ENCODE measurements around the gene WAC.

WAC gene

GRCh38 chr10:28632584-28632945 is 99.6 kb downstream of the WAC start:
- TF ChIP-seq, protein P1, sequence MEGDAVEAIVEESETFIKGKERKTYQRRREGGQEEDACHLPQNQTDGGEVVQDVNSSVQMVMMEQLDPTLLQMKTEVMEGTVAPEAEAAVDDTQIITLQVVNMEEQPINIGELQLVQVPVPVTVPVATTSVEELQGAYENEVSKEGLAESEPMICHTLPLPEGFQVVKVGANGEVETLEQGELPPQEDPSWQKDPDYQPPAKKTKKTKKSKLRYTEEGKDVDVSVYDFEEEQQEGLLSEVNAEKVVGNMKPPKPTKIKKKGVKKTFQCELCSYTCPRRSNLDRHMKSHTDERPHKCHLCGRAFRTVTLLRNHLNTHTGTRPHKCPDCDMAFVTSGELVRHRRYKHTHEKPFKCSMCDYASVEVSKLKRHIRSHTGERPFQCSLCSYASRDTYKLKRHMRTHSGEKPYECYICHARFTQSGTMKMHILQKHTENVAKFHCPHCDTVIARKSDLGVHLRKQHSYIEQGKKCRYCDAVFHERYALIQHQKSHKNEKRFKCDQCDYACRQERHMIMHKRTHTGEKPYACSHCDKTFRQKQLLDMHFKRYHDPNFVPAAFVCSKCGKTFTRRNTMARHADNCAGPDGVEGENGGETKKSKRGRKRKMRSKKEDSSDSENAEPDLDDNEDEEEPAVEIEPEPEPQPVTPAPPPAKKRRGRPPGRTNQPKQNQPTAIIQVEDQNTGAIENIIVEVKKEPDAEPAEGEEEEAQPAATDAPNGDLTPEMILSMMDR (conservative IDR thresholded peaks at IDR 0.05; ENCODE audit: control insufficient read depth, insufficient read depth, low read depth, low read length): no peak
- H3K4me3 ChIP-seq (ENCODE audit: control insufficient read depth, low read depth, low read length): no peak overlapping the region
- DNase-seq (ENCODE audit: low read depth): no peak

DNA sequence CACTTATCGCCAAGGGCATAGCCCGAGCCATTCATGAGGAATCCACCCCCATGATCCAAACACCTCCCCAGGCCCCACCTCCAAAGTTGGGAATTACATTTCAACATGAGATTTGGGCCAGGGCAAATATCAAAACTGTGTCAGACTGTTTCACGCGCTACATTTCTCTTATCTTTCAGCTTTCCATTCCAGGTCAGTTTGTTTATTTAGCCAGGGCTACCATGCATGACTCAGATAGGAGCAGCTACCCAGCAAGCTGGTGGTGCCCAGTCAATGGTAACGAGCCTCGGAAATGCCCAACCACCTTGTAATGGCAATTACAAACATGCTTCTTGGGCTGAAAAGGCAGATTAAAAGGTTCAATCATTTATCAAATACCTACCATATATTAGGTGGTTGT is 100.8 kb downstream of the WAC start:
- H3K4me3 ChIP-seq (ENCODE audit: control insufficient read depth, low read depth, low read length): no peak overlapping the region
- no peak for DNase-seq (ENCODE audit: low read depth)
- TF ChIP-seq, protein P1 (conservative IDR thresholded peaks at IDR 0.05; ENCODE audit: control insufficient read depth, insufficient read depth, low read depth, low read length): no peak

DNA sequence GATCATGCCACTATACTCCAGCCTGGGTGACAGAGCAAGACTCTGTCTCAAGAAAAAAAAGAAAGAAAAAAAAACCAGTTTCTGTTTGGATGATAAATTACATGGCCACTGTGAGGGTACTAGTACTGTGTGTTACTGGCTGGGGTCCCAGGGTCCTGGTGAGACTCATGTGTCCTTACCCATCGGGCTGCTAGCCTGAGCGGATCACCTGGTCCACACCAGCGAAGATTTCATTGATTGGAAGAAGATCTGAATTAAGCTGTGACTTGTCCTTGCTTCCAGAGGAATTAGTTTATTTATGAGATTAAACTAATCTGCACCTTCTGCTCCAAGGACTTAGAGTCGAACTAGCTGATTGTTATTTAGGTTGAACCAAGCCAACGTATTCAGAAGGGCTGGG is 104.4 kb downstream of the WAC start:
- TF ChIP-seq, protein P1 (conservative IDR thresholded peaks at IDR 0.05; ENCODE audit: control insufficient read depth, insufficient read depth, low read depth, low read length): no peak
- H3K4me3 ChIP-seq (ENCODE audit: control insufficient read depth, low read depth, low read length): no peak overlapping the region
- DNase-seq (ENCODE audit: low read depth): no peak

- no peak overlapping the region for H3K4me3 ChIP-seq (ENCODE audit: control insufficient read depth, low read depth, low read length)
- no peak for DNase-seq (ENCODE audit: low read depth)
- TF ChIP-seq, protein P1 (conservative IDR thresholded peaks at IDR 0.05; ENCODE audit: control insufficient read depth, insufficient read depth, low read depth, low read length): no peak
Observed at GRCh38 chr10:28638392-28638791, 105.5 kb downstream of the WAC start.

DNA sequence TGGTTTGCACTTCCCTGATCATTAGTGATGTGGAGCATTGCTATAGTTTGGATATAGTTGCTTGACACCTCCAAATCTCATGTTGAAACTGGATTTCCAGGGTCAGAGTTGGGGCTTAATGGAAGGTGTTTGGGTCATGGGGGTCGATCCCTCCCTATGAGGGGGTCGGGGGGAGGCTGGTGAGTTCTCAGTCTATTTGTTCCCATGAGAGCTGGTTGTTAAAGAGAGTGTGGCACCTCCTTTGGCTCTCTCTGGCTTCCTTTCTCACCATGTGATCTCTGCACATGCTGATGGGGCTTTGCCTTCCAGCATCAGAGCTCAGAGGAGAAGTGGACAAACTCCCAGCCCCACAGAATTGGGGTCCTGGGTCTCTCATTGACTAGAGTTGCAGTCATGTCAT is 107.6 kb downstream of the WAC start:
- DNase-seq (ENCODE audit: low read depth): no peak
- TF ChIP-seq, protein P1 (conservative IDR thresholded peaks at IDR 0.05; ENCODE audit: control insufficient read depth, insufficient read depth, low read depth, low read length): no peak
- no peak overlapping the region for H3K4me3 ChIP-seq (ENCODE audit: control insufficient read depth, low read depth, low read length)

GRCh38 chr10:28644647-28645046 is 111.7 kb downstream of the WAC start:
- no peak for DNase-seq (ENCODE audit: low read depth)
- no peak overlapping the region for H3K4me3 ChIP-seq (ENCODE audit: control insufficient read depth, low read depth, low read length)
- TF ChIP-seq, protein P1 (conservative IDR thresholded peaks at IDR 0.05; ENCODE audit: control insufficient read depth, insufficient read depth, low read depth, low read length): no peak

- no peak overlapping the region for H3K4me3 ChIP-seq (ENCODE audit: control insufficient read depth, low read depth, low read length)
- TF ChIP-seq, protein P1 (conservative IDR thresholded peaks at IDR 0.05; ENCODE audit: control insufficient read depth, insufficient read depth, low read depth, low read length): no peak
- no peak for DNase-seq (ENCODE audit: low read depth)
Observed at GRCh38 chr10:28652106-28652505, 119.2 kb downstream of the WAC start.

All from fibroblast of mammary gland (primary cell).